ENCODE measurements around the gene EBNA1BP2.

- TF ChIP-seq, protein P1, sequence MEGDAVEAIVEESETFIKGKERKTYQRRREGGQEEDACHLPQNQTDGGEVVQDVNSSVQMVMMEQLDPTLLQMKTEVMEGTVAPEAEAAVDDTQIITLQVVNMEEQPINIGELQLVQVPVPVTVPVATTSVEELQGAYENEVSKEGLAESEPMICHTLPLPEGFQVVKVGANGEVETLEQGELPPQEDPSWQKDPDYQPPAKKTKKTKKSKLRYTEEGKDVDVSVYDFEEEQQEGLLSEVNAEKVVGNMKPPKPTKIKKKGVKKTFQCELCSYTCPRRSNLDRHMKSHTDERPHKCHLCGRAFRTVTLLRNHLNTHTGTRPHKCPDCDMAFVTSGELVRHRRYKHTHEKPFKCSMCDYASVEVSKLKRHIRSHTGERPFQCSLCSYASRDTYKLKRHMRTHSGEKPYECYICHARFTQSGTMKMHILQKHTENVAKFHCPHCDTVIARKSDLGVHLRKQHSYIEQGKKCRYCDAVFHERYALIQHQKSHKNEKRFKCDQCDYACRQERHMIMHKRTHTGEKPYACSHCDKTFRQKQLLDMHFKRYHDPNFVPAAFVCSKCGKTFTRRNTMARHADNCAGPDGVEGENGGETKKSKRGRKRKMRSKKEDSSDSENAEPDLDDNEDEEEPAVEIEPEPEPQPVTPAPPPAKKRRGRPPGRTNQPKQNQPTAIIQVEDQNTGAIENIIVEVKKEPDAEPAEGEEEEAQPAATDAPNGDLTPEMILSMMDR (IDR thresholded peaks at IDR 0.05) = no peak
- TF ChIP-seq POLR2A (IDR thresholded peaks at IDR 0.05) = no peak
Measured at GRCh38 chr1:43149889-43150288, 22.2 kb downstream of the EBNA1BP2 start.
